CD4-positive, alpha-beta T cell treated with Interleukin-1 beta for 1 hour (primary cell): ENCODE data around the gene SDC3.

ENCODE experiments used
- DNase-seq, 2 donors: peaks; one replicate each; pipeline ENCODE4 v3.0.0-alpha.2; 2020 to 2022

Gene SDC3

DNA sequence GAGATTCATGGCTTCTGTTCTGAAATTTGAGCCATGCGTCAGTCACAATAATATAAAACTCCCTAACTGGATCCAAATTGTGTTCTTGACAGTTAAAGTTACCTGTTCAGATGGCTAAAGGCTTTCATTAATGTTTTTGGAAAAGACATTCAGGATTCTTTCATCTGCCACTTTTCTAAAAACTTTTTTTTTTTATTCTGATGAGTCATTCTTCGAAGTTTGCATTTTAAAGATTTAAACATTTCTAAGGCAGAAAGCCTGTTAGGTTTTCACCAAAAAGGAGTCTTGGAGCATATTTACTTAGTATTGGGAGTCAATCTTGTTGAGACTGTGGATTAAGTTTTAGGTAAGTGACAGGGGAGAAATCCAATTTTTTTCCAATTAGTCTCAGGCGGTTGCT is 18.9 kb upstream of the SDC3 start:
- DNase-seq, result no peak

DNA sequence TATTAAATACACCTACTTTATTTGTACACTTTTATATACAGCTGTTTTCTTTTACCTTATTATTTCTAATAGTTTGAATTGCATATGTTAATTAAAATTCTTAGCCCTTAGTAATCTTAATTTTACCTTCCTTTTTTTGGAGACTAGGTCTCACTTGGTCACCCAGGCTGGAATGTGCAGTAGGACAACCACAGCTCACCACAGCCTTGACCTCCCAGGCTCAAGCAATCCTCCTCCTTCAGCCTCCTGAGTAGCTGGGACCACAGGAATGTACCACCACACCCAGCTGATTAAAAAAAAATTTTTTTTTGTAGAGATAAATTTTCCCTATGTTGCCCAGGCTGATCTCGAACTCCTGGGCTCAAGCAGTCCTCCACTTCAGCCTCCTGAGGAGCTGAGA is 15.0 kb upstream of the SDC3 start:
- no peak for DNase-seq

DNA sequence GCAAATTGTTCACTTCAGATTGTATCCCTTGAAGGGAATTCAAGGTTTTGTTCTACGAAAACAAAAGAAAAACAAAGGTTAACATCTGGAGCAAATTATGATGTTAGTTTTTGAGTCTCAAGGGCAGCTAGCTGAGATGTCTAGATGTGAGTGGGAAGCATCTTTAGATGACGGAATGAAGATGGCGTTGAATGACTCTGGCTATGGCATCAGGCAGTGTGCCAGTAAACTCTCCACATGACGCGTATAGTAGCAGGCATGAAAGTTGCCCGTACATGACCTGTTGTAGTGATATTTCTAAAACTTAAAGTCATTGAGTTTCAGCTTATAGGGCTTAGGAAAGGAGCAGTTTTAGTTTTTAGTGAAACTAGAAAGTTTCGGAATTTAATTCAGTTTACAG is 12.3 kb upstream of the SDC3 start:
- DNase-seq, result no peak

GRCh38 chr1:30919025-30919881 is 10.7 kb upstream of the SDC3 start:
- DNase-seq, result peak in 1 of 2 donors; percentile 37

DNA sequence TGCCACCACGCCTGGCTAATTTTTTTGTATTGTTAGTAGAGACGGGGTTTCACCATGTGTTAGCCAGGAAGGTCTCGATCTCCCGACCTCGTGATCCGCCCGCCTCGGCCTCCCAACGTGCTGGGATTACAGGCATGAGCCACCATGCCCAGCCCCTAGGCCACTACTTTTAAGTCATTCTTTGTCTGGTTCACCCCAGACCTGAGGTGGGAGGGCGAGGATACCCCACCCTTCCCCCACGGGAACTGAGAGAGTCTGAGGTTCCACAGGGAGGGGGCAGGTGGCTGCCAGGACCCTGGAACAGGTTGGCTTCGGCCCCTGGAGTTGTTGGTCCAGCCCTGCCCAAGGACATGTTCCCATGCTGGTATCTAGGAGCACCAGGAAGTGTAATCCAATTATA is 7.7 kb upstream of the SDC3 start:
- no peak for DNase-seq

DNA sequence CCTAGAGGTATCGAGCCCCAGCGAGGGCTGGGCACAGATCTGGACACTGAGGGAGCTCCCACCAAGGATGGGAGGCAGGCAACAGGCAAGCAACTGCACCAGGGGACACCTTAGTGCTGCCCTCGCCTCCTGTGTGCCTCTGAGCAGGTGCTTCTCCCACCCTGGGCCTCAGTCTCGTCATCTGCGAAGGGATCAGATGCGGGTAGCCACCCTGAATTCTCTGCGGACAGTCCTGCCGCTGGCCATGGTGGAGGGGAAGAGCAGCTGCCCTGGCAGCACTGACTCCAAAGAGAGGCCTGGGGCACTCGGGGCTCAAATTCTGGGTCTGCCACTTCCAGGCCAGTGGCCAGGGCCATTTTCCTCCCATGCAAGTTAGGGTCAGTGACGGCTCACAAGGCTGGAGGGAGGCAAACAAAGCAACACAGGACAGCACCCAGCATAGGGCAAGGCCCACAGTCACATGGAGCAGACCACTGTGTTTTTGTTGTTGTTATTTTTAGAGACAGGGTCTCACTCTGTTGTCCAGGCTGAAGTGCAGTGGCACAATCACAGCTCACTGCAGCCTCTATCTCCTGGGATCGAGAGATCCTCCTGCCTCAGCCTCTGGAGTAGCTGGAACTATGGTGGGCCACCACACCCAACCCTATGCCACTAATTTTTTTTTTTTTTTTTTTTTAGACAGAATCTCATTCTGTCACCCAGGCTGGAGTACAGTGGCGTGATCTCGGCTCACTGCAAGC is 7.1 kb upstream of the SDC3 start:
- no peak for DNase-seq

- no peak for DNase-seq
Measured at GRCh38 chr1:30914931-30915330, 6.4 kb upstream of the SDC3 start.

DNA sequence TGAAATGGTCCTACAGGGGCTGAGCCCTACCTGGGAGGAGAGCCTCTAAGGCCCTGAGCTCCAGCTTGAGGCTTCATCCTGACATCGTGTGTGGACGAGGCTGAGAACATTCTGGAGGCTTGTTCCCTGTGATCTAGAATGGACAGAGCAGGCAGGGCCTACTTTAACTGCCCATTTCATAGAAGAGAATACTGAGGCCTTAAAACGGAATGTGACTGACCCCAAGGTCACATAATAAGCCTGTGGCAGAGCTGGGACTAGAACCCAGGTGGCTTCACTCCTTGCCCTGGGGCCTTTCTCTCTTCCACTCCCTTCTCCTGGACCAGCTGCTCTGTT is 6.0 kb upstream of the SDC3 start:
- DNase-seq, result no peak

DNA sequence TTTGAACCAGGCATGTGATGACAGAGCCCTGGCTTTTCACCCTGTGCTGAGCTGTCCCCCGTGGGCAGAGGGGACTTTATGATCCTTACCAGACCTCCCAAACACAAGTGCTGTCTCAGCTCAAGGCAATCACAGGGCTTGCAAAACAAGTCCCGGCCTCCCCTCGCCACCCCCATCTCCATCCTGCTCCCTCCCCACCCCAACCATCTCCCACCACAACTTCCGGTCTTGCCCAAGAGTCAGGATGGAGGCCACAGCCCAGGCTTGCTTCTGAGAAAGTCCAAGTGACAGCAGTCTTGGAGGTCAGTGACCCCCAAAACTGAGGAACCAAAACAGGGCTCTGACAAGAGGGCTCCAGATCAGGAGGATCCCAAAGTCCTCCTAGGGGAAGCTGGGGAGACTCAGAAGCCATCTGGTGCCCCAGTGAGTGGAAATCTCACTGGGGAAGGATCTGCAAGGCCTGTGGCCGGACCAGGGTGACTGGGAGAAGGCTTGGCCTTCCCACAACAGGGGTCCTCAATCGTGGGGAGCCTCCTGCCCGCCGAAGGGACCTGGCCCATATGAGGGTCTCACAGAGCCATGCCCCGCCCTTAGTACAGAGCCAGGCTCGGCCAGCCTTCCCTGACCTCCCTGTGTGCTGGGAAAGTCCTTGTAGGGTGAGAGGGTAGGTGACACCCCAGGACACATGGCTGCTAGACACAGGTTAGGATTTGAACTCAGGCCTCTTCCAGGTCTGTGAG is 4.5 kb upstream of the SDC3 start:
- DNase-seq, result peak in 1 of 2 donors; percentile 39

GRCh38 chr1:30912224-30912623 is 3.7 kb upstream of the SDC3 start:
- no peak for DNase-seq

- DNase-seq, result peak; percentile 53 to 58
Measured at GRCh38 chr1:30911059-30911954, 2.7 kb upstream of the SDC3 start.

GRCh38 chr1:30909365-30910068 is 959 bp upstream of the SDC3 start:
- DNase-seq, result no peak

DNA sequence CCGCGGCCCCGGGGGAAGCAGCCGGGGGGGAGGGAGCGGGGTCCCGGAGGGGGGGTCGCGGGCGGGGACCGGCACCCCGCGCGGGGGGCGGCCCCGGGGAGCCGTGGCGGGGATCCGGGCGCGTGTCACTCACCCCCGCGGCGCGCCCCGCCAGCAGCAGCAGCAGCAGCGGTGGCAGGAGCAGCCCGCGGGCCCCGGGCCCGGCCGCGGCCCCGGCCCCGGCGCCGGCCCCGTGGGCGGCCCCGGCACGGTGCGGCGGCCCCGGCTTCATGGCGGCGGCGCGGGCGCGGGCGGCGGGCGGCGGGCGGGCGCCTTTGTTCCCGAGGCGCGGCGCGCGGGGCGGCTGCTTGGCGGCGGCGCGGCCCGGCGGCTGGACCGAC is 252 bp downstream of the SDC3 start:
- DNase-seq, result peak in 1 of 2 donors; percentile 23

- no peak for DNase-seq
Measured at GRCh38 chr1:30907481-30908315, 860 bp downstream of the SDC3 start.

- no peak for DNase-seq
Measured at GRCh38 chr1:30906631-30907441, 1.7 kb downstream of the SDC3 start.

GRCh38 chr1:30905916-30906620 is 2.5 kb downstream of the SDC3 start:
- no peak for DNase-seq

GRCh38 chr1:30905403-30905802 is 3.2 kb downstream of the SDC3 start:
- DNase-seq, result no peak

- DNase-seq, result no peak
Measured at GRCh38 chr1:30904962-30905335, 3.6 kb downstream of the SDC3 start.

GRCh38 chr1:30904191-30904961 is 4.2 kb downstream of the SDC3 start:
- no peak for DNase-seq
